HepG2 (cell line): ENCODE data around the gene UGP2. TPM values are rescaled to one million over a fixed set of nuclear protein-coding genes. Genes with fewer than 3 reads are reported as not detected.

Experiments used
- ATAC-seq: fragments of 200-7000 bp; cut with Tn5 transposase; 3 replicates; pipeline ENCODE4 v1.9.1; 2020; ENCODE audit warnings: mild to moderate bottlenecking, moderate library complexity
- BruUV-seq: library from RNA; stranded (reverse); fragments of 400-500 nt; replicated peaks from 2 replicates; lab custom pipeline; 2021; lab: Mats Ljungman, UMichigan
- CTCF ChIA-PET: fragments of 300-600 bp; formaldehyde crosslinking; extraction: SDS; loops from one replicate; lab custom pipeline; 2021; ENCODE audit warnings: low total read pairs, inconsistent platforms, low intra/inter-chr PET ratio; lab: Yijun Ruan, JAX
- POLR2A ChIA-PET: fragments of 350-600 bp; sonication (Branson Sonifier 250); formaldehyde crosslinking; loops from one replicate; lab custom pipeline; 2020; ENCODE audit warnings: antibody characterized with exemption, inconsistent platforms; lab: Yijun Ruan, JAX
- DNase-seq: peaks from one replicate; pipeline ENCODE4 v3.0.0-alpha.2; 2015; ENCODE audit warnings: low spot score
- FAIRE-seq: peaks from 3 replicates; lab custom pipeline; 2011; peaks lifted over from hg19 to GRCh38; lab: Jason Lieb, UNC
- H2AFZ ChIP-seq: one replicate; pipeline ENCODE4 v1.6.1; 2011; ENCODE audit warnings: low read length, inconsistent platforms
- H3K27ac ChIP-seq: fragments of 300-600 bp; 3 replicates; pipeline ENCODE4 v1.8.0; 2011; ENCODE audit warnings: mixed run types, mild to moderate bottlenecking, mixed read lengths, low read length, inconsistent platforms; ENCODE audit not compliant: insufficient read depth; ENCODE audit errors: extremely low read length
- H3K27me3 ChIP-seq, 2 experiments: fragments of 200-600 bp in 1 of 2; 2 replicates in 1 of 2; 3 replicates in 1 of 2; pipeline versions ENCODE4 v1.6.0 to v1.8.0; 2011; ENCODE audit warnings: low read length in 2 of 2, mild to moderate bottlenecking in 2 of 2, moderate library complexity in 2 of 2, inconsistent platforms in 1 of 2; ENCODE audit not compliant: insufficient read depth in 2 of 2, control insufficient read depth in 1 of 2
- H3K36me3 ChIP-seq, 2 experiments: fragments of 200-600 bp in 1 of 2; replicated peaks in 1 of 2; 2 replicates in 1 of 2; 3 replicates in 1 of 2; pipeline versions ENCODE4 v1.5.1 to v1.8.0; 2011; ENCODE audit warnings: low read length in 2 of 2, inconsistent platforms in 1 of 2; ENCODE audit not compliant: insufficient read depth in 2 of 2, control insufficient read depth in 1 of 2
- H3K4me1 ChIP-seq: 2 replicates; pipeline ENCODE4 v1.5.1; 2012; ENCODE audit warnings: low read length, inconsistent platforms; ENCODE audit not compliant: insufficient read depth
- H3K4me2 ChIP-seq: 2 replicates; pipeline ENCODE4 v1.6.0; 2011; ENCODE audit warnings: low read depth, low read length, inconsistent platforms
- H3K4me3 ChIP-seq, 3 experiments: fragments of 200-600 bp in 1 of 3; sonication (generic), shearing (Covaris generic) in 1 of 3; replicated peaks in 1 of 3; 2 replicates each; pipeline ENCODE4 v1.5.1; 2011 to 2016; ENCODE audit warnings: low read length in 3 of 3, inconsistent platforms in 2 of 3, low read depth in 2 of 3, mild to moderate bottlenecking in 2 of 3, control low read depth in 1 of 3, mixed read lengths in 1 of 3; ENCODE audit not compliant: insufficient read depth in 1 of 3
- H3K79me2 ChIP-seq: one replicate; pipeline ENCODE4 v1.6.1; 2011; ENCODE audit warnings: low read length, inconsistent platforms; ENCODE audit not compliant: insufficient read depth
- H3K9ac ChIP-seq: 2 replicates; pipeline ENCODE4 v1.6.0; 2011; ENCODE audit warnings: mild to moderate bottlenecking, low read depth, low read length, inconsistent platforms; ENCODE audit not compliant: insufficient read depth
- H3K9me3 ChIP-seq: 2 replicates; pipeline ENCODE4 v1.5.1; 2012; ENCODE audit warnings: mild to moderate bottlenecking, low read length
- H4K20me1 ChIP-seq: 2 replicates; pipeline ENCODE4 v1.6.0; 2011; ENCODE audit warnings: inconsistent platforms, mild to moderate bottlenecking, low read length, moderate library complexity; ENCODE audit not compliant: insufficient read depth
- HNF4G ChIP-seq, 2 experiments: sonication (generic) in 1 of 2; formaldehyde crosslinking in 1 of 2; IDR thresholded peaks; 2 replicates each; pipeline versions ENCODE4 v1.4.0 to v1.6.1; 2011 to 2020; ENCODE audit warnings: borderline replicate concordance in 2 of 2, low read depth in 2 of 2, mild to moderate bottlenecking in 2 of 2, low read length in 1 of 2, missing genetic modification reagents in 1 of 2, moderate library complexity in 1 of 2
- KLF6 ChIP-seq: IDR thresholded peaks from 2 replicates; pipeline ENCODE4 v1.8.0; 2016; ENCODE audit warnings: missing biosample characterization, missing genetic modification reagents
- NFE2L1 ChIP-seq: sonication (generic); formaldehyde crosslinking; IDR thresholded peaks from 2 replicates; pipeline ENCODE4 v1.4.0; 2020; ENCODE audit warnings: missing genetic modification reagents, mild to moderate bottlenecking, borderline replicate concordance
- USF2 ChIP-seq, 2 experiments: sonication (generic) in 1 of 2; formaldehyde crosslinking in 1 of 2; IDR thresholded peaks; 2 replicates each; pipeline versions ENCODE4 v1.5.1 to v1.6.1; 2011 to 2020; ENCODE audit warnings: borderline replicate concordance in 1 of 2, low read depth in 1 of 2, low read length in 1 of 2, mild to moderate bottlenecking in 1 of 2, missing genetic modification reagents in 1 of 2, moderate library complexity in 1 of 2
- ZFYVE20 ChIP-seq: sonication (generic); formaldehyde crosslinking; IDR thresholded peaks from 2 replicates; pipeline ENCODE4 v1.8.0; 2023; ENCODE audit warnings: low read depth, mild to moderate bottlenecking, moderate library complexity, missing genetic modification reagents, borderline replicate concordance
- ZNF337 ChIP-seq: sonication (generic); formaldehyde crosslinking; IDR thresholded peaks from 2 replicates; pipeline ENCODE4 v1.5.1; 2020; ENCODE audit warnings: missing genetic modification reagents, low read depth, mild to moderate bottlenecking, borderline replicate concordance
- ZNF550 ChIP-seq: sonication (generic); formaldehyde crosslinking; IDR thresholded peaks from 2 replicates; pipeline ENCODE4 v1.4.0; 2020; ENCODE audit warnings: mild to moderate bottlenecking, missing genetic modification reagents, borderline replicate concordance
- WGBS: methylation state at CpG from one replicate; pipeline ENCODE4 v1.1.6; 2017; ENCODE audit warnings: low lambda C conversion rate; 5-methylcytosine and 5-hydroxymethylcytosine counted together
- in situ Hi-C: cut with HindIII; loops from 2 replicates; pipeline ENCODE4 v1.10.0; 2017; ENCODE audit warnings: low pct_unique_long_range_greater_than_20kb; ENCODE audit not compliant: extremely low pct_ligation_motif_present
- intact Hi-C: fragments of 100-400 bp; cut with micrococcal nuclease; formaldehyde crosslinking; loops from one replicate; pipeline ENCODE4 v1.10.0; 2022; ENCODE audit not compliant: unreplicated experiment
- polyA plus RNA-seq, 8 experiments: library from polyadenylated mRNA; depleted of rRNA in 3 of 8; stranded (reverse) in 7 of 8; unstranded in 1 of 8; fragments of >200 nt; fragmentation: Illumina TruSeq in 4 of 8; extraction: Trizol in 4 of 8; gene quantifications; 2 replicates each; pipeline versions ENCODE4 v1.2.1 to v1.2.3, GENCODE V29; 2011 to 2016; ENCODE audit warnings: low read depth in 4 of 8, missing spikeins in 1 of 8, mixed read lengths in 1 of 8; ENCODE audit not compliant: insufficient read depth in 1 of 8
- total RNA-seq, 5 experiments: library from RNA; depleted of rRNA; stranded (reverse); fragments of >200 nt; fragmentation: Illumina TruSeq; extraction: Trizol; gene quantifications; 2 replicates each; pipeline ENCODE4 v1.2.3, GENCODE V29; 2016; ENCODE audit warnings: low read depth in 1 of 5

The UGP2 gene
- total and polyA plus RNA-seq, 2 of the 13 experiments (the other 11 are each of a cell fraction or from before 2014, with no cell fraction given): 96.0 to 134 TPM

GRCh38 chr2:63818271-63818670, 23.4 kb upstream of the UGP2 start:
- Histone ChIP-seq H3K27ac (no peak overlapping the region), H3K9ac (no peak overlapping the region), H3K4me3 (no peak overlapping the region), H3K36me3 (no peaks in the 10 kb centered on the region), H2AFZ (no peak overlapping the region), H3K27me3 (no peaks in the 10 kb centered on the region), H3K9me3 (no peaks in the 10 kb centered on the region), H3K4me1 (peaks cover 44% of the 10 kb centered on the region), H3K4me2 (no peak overlapping the region), H3K79me2 (no peaks in the 10 kb centered on the region), H4K20me1 (no peaks in the 10 kb centered on the region)
- CTCF ChIA-PET: no interaction called here
- in situ Hi-C loops: no loop called here
- ATAC-seq (no peak), DNase-seq (no peak), FAIRE-seq (no peak)
- no TSS peak for BruUV-seq
- intact Hi-C loops: no loop called here
- WGBS: 94% methylated on average over 2 of the region's 2 CpGs
- POLR2A ChIA-PET: no interaction called here
- TF ChIP-seq NFE2L1 (no peak), ZFYVE20 (no peak), ZNF550 (CRISPR knock-in tag) (no peak), KLF6 (CRISPR knock-in tag) (no peak), HNF4G (IDR thresholded peaks at IDR 0.05; ENCODE audit: borderline replicate concordance, low read depth, low read length) (no peak), HNF4G (CRISPR knock-in tag; IDR thresholded peaks at IDR 0.05; ENCODE audit: borderline replicate concordance, low read depth) (no peak), USF2 (IDR thresholded peaks at IDR 0.05; ENCODE audit: low read depth, low read length) (no peak), USF2 (CRISPR knock-in tag; IDR thresholded peaks at IDR 0.05; ENCODE audit: borderline replicate concordance) (no peak), ZNF337 (CRISPR knock-in tag) (no peak)
